Measurements from ENCODE around the gene MRGPRG. TPM values are rescaled to one million over a fixed set of nuclear protein-coding genes. Genes with fewer than 3 reads are reported as not detected.
"Not testable (repeated sequence)": the region's sequence is repeated elsewhere in the genome, so short reads cannot be mapped to it uniquely, and the experiment has no call there.

MRGPRG gene
- total RNA-seq, 2 experiments from 2014 or later: not detected

DNA sequence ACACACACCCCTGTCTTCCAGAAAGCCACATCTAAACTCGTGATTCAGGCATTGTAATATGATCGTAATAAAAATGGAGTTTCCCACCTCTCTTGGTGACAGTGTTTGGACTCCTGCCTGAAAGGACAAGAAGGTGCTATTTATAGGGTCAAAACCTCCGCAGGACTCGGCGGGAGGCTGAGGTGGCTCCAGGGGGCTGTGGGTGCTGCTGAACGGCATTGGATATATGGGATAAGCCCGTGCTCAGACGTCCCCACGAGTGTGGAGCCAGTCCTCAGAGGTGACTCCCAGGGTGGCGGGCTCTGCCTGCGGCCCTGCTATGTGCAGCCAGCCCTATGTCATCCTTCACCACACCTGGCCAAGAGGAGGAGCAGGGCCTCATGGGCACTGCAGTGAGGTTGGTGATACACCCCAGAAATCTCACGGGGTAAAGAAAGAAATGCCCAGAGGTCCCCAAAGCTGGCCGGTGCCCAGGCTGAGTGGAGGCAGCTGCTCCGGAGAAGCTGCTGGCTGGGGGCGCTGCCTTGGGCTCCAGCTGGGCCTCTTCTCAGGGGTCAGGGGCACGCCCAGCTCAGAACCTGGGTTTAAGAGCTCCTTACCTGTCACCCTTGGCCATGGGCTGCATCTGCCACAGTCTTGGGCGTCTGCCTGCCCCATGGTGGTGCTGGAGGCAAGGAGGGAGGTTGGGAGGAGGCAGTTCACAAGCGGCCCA lies 48.4 kb downstream of the MRGPRG start:
- POLR2A ChIA-PET: no interaction called here
- intact Hi-C loops (cut with micrococcal nuclease; ENCODE audit: unreplicated experiment): no loop called here
- Histone ChIP-seq H3K4me1 (ENCODE audit: insufficient read depth, low read length, poor library complexity, severe bottlenecking) (no peaks in the 10 kb centered on the region), H3K27ac (ENCODE audit: low read depth, low read length, poor library complexity, severe bottlenecking) (no peak overlapping the region), H3K9me2 (ENCODE audit: insufficient read depth, low read length) (no peaks in the 10 kb centered on the region), H3K4me3 (ENCODE audit: low read depth, low read length, poor library complexity, severe bottlenecking) (no peak overlapping the region), H3K9me3 (ENCODE audit: low read length) (no peaks in the 10 kb centered on the region), H3K4me2 (ENCODE audit: low read length) (no peak overlapping the region), H2AFZ (ENCODE audit: low read length) (no peak overlapping the region), H4K20me1 (ENCODE audit: insufficient read depth, low read length) (no peaks in the 10 kb centered on the region), H3K79me2 (ENCODE audit: insufficient read depth, low read depth, low read length) (no peaks in the 10 kb centered on the region), H3K36me3 (ENCODE audit: insufficient read depth, low read length) (no peaks in the 10 kb centered on the region)
- CTCF ChIA-PET (ENCODE audit: unreplicated experiment): no interaction called here
- TF ChIP-seq, protein P1, sequence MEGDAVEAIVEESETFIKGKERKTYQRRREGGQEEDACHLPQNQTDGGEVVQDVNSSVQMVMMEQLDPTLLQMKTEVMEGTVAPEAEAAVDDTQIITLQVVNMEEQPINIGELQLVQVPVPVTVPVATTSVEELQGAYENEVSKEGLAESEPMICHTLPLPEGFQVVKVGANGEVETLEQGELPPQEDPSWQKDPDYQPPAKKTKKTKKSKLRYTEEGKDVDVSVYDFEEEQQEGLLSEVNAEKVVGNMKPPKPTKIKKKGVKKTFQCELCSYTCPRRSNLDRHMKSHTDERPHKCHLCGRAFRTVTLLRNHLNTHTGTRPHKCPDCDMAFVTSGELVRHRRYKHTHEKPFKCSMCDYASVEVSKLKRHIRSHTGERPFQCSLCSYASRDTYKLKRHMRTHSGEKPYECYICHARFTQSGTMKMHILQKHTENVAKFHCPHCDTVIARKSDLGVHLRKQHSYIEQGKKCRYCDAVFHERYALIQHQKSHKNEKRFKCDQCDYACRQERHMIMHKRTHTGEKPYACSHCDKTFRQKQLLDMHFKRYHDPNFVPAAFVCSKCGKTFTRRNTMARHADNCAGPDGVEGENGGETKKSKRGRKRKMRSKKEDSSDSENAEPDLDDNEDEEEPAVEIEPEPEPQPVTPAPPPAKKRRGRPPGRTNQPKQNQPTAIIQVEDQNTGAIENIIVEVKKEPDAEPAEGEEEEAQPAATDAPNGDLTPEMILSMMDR (conservative IDR thresholded peaks at IDR 0.05; ENCODE audit: low read length): no peak
- no peak for TF ChIP-seq EZH2phosphoT487 (IDR thresholded peaks at IDR 0.05; ENCODE audit: borderline replicate concordance, low read depth, low read length)
- no TSS peak for BruUV-seq (replicated peaks)
- no peak for DNase-seq (ENCODE audit: low spot score)

DNA sequence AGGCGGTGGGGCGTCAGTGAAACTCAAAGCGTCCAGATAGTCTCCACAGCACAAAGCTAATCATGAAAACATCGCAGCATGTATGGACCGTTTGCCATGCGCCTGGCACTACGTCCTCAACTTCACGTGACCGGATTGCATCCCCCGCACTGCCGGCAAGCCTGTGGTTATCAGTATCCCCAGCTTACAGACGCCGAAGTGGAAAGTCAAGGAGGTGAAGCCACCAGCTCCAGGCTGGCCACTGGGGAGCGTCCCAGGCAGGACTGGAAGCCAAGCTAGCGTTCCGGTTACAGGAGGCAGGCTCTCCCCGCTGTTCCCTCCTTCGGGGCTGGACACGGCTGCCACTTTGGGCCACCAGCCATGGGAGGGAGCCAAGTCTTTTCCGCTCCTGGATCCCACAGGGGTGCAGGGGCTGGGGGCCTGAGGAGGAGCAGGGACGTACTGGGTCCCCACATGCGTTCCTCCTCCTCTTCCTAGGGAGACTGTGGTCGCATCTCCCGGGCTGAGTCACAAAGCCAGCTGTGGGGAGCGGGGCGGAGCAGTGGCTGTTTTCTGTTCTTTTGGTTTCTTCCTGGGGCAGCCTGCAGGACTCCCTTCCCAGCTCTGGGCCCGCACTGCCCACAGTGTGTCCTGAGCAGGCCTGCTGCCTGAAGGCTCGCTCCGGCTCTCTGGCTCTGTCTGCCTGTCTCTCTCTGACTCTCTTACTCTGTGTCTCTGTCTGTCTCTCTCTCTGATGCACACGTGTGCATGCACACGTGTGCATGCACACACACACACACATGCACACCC lies 49.2 kb downstream of the MRGPRG start:
- no peaks in the 10 kb centered on the region for H3K9me2 ChIP-seq (ENCODE audit: insufficient read depth, low read length)
- H3K36me3 ChIP-seq (ENCODE audit: insufficient read depth, low read length): no peaks in the 10 kb centered on the region
- no peak overlapping the region for H3K4me2 ChIP-seq (ENCODE audit: low read length)
- H4K20me1 ChIP-seq (ENCODE audit: insufficient read depth, low read length): no peaks in the 10 kb centered on the region
- POLR2A ChIA-PET: no interaction called here
- BruUV-seq (replicated peaks): no TSS peak
- no peak overlapping the region for H2AFZ ChIP-seq (ENCODE audit: low read length)
- TF ChIP-seq, protein P1 (conservative IDR thresholded peaks at IDR 0.05; ENCODE audit: low read length): no peak
- TF ChIP-seq EZH2phosphoT487 (IDR thresholded peaks at IDR 0.05; ENCODE audit: borderline replicate concordance, low read depth, low read length): no peak
- H3K9me3 ChIP-seq (ENCODE audit: low read length): no peaks in the 10 kb centered on the region
- intact Hi-C loops (cut with micrococcal nuclease; ENCODE audit: unreplicated experiment): no loop called here
- no peak overlapping the region for H3K27ac ChIP-seq (ENCODE audit: low read depth, low read length, poor library complexity, severe bottlenecking)
- DNase-seq (ENCODE audit: low spot score): no peak
- H3K79me2 ChIP-seq (ENCODE audit: insufficient read depth, low read depth, low read length): no peaks in the 10 kb centered on the region
- no peak overlapping the region for H3K4me3 ChIP-seq (ENCODE audit: low read depth, low read length, poor library complexity, severe bottlenecking)
- no peaks in the 10 kb centered on the region for H3K4me1 ChIP-seq (ENCODE audit: insufficient read depth, low read length, poor library complexity, severe bottlenecking)
- CTCF ChIA-PET (ENCODE audit: unreplicated experiment): no interaction called here

DNA sequence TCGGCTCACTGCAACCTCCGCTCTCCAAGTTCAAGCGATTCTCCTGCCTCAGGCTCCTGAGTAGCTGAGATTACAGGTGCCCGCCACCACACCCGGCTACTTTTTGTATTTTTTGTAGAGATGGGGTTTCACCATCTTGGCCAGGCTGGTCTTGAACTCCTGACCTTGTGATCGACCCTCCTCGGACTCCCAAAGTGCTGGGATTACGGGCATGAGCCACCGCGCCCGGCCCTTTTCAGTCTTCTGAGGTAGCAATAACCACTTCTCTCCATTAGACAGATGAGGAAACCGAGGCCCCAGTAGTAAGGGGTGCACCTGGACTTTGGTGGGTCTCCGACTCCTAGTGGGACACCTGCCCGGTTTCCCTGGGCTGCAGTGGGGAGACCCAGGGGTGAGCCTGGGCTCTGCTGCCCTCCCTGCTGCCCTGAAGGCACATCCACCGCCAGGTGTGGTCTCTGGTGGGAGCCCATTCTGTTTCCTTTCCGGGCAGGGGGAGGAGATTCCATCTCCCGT lies 49.8 kb downstream of the MRGPRG start:
- intact Hi-C loops (cut with micrococcal nuclease; ENCODE audit: unreplicated experiment); BruUV-seq (replicated peaks): not testable (repeated sequence)

More for the DNA sequence above, 49.8 kb downstream of the MRGPRG start:
- H3K4me3 ChIP-seq (ENCODE audit: low read depth, low read length, poor library complexity, severe bottlenecking); H3K9me3 ChIP-seq (ENCODE audit: low read length); H3K4me2 ChIP-seq (ENCODE audit: low read length); H3K36me3 ChIP-seq (ENCODE audit: insufficient read depth, low read length); H3K79me2 ChIP-seq (ENCODE audit: insufficient read depth, low read depth, low read length); CTCF ChIA-PET (ENCODE audit: unreplicated experiment); H3K27ac ChIP-seq (ENCODE audit: low read depth, low read length, poor library complexity, severe bottlenecking); H4K20me1 ChIP-seq (ENCODE audit: insufficient read depth, low read length); DNase-seq (ENCODE audit: low spot score); H3K4me1 ChIP-seq (ENCODE audit: insufficient read depth, low read length, poor library complexity, severe bottlenecking); POLR2A ChIA-PET; H2AFZ ChIP-seq (ENCODE audit: low read length); H3K9me2 ChIP-seq (ENCODE audit: insufficient read depth, low read length): not testable (repeated sequence)

Other genes with a start within 250 kb of the MRGPRG start
- gene NAP1L4, start 226.5 kb downstream of the MRGPRG start, total RNA-seq (2014; rRNA removed; shearing (Covaris generic)): 152 and 247 TPM in 2 replicates
- 183 and 188 TPM in 2 replicates for gene NAP1L4, start 226.5 kb downstream of the MRGPRG start, total RNA-seq (2022)
- 58.3 and 62.4 TPM in 2 replicates for gene CARS1, start 161.4 kb downstream of the MRGPRG start, total RNA-seq (2014; rRNA removed; shearing (Covaris generic))
- gene CARS1, start 161.4 kb downstream of the MRGPRG start, total RNA-seq (2022): 88.8 and 92.6 TPM in 2 replicates
- 0.63 and 0.64 TPM in 2 replicates for gene OSBPL5, start 53.5 kb downstream of the MRGPRG start, total RNA-seq (2014; rRNA removed; shearing (Covaris generic))
- gene OSBPL5, start 53.5 kb downstream of the MRGPRG start, total RNA-seq (2022): 2.7 and 6.9 TPM in 2 replicates
- gene MRGPRE, start 13.6 kb upstream of the MRGPRG start, total RNA-seq (2014; rRNA removed; shearing (Covaris generic)): not detected in 2 replicates
- gene MRGPRE, start 13.6 kb upstream of the MRGPRG start, total RNA-seq (2022): not detected in 2 replicates
- 82.3 and 100 TPM in 2 replicates for gene ZNF195, start 160.3 kb upstream of the MRGPRG start, total RNA-seq (2014; rRNA removed; shearing (Covaris generic))
- gene ZNF195, start 160.3 kb upstream of the MRGPRG start, total RNA-seq (2022): 95.1 and 95.7 TPM in 2 replicates